Liver (tissue), 3 donors: ENCODE results near the gene ZNF333.

Experiments
- CTCF ChIP-seq: fragments of 150-350 bp; IDR thresholded peaks from 2 replicates; pipeline ENCODE4 v1.5.1; 2017; ENCODE audit warnings: improper control_type of control experiment, low read depth, low read length; ENCODE audit not compliant: missing input control
- EGR1 ChIP-seq, 2 donors: IDR thresholded peaks; 2 replicates each; pipeline ENCODE4 v1.6.1; 2016 to 2018; ENCODE audit warnings: antibody characterized with exemption in 2 of 2, low read depth in 2 of 2
- FOXA1 ChIP-seq: IDR thresholded peaks from 2 replicates; pipeline ENCODE4 v1.6.1; 2016; ENCODE audit warnings: antibody characterized with exemption
- GABPA ChIP-seq, 2 donors: IDR thresholded peaks in 1 of 2; conservative IDR thresholded peaks in 1 of 2; 2 replicates each; pipeline ENCODE4 v1.6.1; 2016; ENCODE audit warnings: antibody characterized with exemption in 2 of 2, mild to moderate bottlenecking in 1 of 2, moderate library complexity in 1 of 2
- SP1 ChIP-seq: IDR thresholded peaks from 2 replicates; pipeline ENCODE4 v1.6.1; 2018; ENCODE audit warnings: antibody characterized with exemption, mild to moderate bottlenecking
- TF ChIP-seq, protein P1 (sequence below): IDR thresholded peaks from 2 replicates; pipeline ENCODE4 v1.6.1; 2016; ENCODE audit warnings: antibody characterized with exemption, mild to moderate bottlenecking
- donor health status: healthy.
- donor health status: healthy.

DNA sequence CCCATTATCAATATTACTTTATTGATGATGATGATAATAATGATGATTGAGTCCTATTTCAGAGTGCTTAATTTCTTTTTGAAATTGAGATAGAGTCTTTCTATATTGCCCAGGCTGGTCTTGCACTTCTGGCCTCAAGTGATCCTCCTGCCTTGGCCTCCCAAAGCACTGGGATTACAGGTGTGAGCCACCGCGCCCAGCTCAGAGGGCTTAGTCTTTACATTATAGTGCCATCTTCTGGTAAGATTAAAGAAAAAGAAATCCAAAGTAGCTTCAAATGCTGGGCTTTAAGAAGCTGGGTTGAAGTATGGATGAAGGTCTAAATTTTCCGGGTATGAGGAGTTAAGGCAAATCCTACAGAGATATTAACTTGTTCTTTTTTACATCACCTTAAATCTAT is 3.4 kb upstream of the ZNF333 start:
- peak; percentile 13 for TF ChIP-seq CTCF
- TF ChIP-seq, protein P1, sequence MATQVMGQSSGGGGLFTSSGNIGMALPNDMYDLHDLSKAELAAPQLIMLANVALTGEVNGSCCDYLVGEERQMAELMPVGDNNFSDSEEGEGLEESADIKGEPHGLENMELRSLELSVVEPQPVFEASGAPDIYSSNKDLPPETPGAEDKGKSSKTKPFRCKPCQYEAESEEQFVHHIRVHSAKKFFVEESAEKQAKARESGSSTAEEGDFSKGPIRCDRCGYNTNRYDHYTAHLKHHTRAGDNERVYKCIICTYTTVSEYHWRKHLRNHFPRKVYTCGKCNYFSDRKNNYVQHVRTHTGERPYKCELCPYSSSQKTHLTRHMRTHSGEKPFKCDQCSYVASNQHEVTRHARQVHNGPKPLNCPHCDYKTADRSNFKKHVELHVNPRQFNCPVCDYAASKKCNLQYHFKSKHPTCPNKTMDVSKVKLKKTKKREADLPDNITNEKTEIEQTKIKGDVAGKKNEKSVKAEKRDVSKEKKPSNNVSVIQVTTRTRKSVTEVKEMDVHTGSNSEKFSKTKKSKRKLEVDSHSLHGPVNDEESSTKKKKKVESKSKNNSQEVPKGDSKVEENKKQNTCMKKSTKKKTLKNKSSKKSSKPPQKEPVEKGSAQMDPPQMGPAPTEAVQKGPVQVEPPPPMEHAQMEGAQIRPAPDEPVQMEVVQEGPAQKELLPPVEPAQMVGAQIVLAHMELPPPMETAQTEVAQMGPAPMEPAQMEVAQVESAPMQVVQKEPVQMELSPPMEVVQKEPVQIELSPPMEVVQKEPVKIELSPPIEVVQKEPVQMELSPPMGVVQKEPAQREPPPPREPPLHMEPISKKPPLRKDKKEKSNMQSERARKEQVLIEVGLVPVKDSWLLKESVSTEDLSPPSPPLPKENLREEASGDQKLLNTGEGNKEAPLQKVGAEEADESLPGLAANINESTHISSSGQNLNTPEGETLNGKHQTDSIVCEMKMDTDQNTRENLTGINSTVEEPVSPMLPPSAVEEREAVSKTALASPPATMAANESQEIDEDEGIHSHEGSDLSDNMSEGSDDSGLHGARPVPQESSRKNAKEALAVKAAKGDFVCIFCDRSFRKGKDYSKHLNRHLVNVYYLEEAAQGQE: no peak
- no peak for TF ChIP-seq GABPA (IDR thresholded peaks at IDR 0.05 in 1 of 2, conservative IDR thresholded peaks at IDR 0.05 in 1 of 2)
- TF ChIP-seq EGR1 (IDR thresholded peaks at IDR 0.05; ENCODE audit: low read depth in 2 of 2): no peak
- TF ChIP-seq SP1: no peak
- no peak for TF ChIP-seq FOXA1
